ENCODE data around the gene PRCC. TPM values are rescaled to one million over a fixed set of nuclear protein-coding genes. Genes with fewer than 3 reads are reported as not detected.

Gene PRCC
- total and polyA plus RNA-seq, 2 of the 4 experiments (the other 2 are of a cell fraction) = 10.6 to 59.6 TPM

GRCh38 chr1:156797212-156797871 is 30.0 kb downstream of the PRCC start (continued):
- TF ChIP-seq RAD21 (IDR thresholded peaks at IDR 0.05; ENCODE audit: low read length) = peak; percentile 80
- TF ChIP-seq NFE2L2 (IDR thresholded peaks at IDR 0.05; ENCODE audit: low read depth, low read length) = no peak
- no peak for TF ChIP-seq BHLHE40 (IDR thresholded peaks at IDR 0.05; ENCODE audit: low read depth, low read length)

- H2BK15ac ChIP-seq (ENCODE audit: low read depth, low read length) = no peak overlapping the region
- in situ Hi-C loops (cut with MboI; ENCODE audit: low sequenced_read_pairs) = no loop called here
- intact Hi-C loops (cut with micrococcal nuclease) = loop anchor here (1.0 kb wide), 1 partner anchor 89 kb away; no protein-coding TSS in a partner anchor
- no CpG with 5 or more reads among the region's 7 CpGs for WGBS, 2 experiments (ENCODE audit: extremely low coverage in 2 of 2, insufficient read length in 1 of 2)
- H3K9me1 ChIP-seq (ENCODE audit: insufficient read depth, low read length) = 0 out of 2 replicates have a peak, but pooled peaks cover 4% of the 10 kb centered on the region
- dilution Hi-C loops (cut with HindIII; ENCODE audit: low sequenced_read_pairs, unreplicated experiment) = no loop called here
- H3K56ac ChIP-seq (ENCODE audit: extremely low read depth, insufficient read depth, low read length) = no peak overlapping the region
- H3K4ac ChIP-seq (ENCODE audit: low read depth, low read length) = no peak overlapping the region
- peaks cover 13% of the 10 kb centered on the region for H3K4me1 ChIP-seq (ENCODE audit: control insufficient read depth, insufficient read depth, low read length)
- peaks cover 42% of the 10 kb centered on the region for H4K20me1 ChIP-seq (ENCODE audit: insufficient read depth, low read length)
- H3K36me3 ChIP-seq (ENCODE audit: control insufficient read depth, insufficient read depth, low read length) = peaks cover 31% of the 10 kb centered on the region
- no peak overlapping the region for H3K4me3 ChIP-seq (ENCODE audit: insufficient read depth, low read depth, low read length)
- no peak overlapping the region for H2BK5ac ChIP-seq (ENCODE audit: low read depth, low read length, poor library complexity, severe bottlenecking)
- no peak overlapping the region for H2AK5ac ChIP-seq (ENCODE audit: low read depth, low read length)
- ATAC-seq (ENCODE audit: low read depth) (no peak), DNase-seq (peak; percentile 54)
- POLR2A ChIA-PET (ENCODE audit: unreplicated experiment) = no interaction called here
- TF ChIP-seq FOS (IDR thresholded peaks at IDR 0.05; ENCODE audit: low read depth, low read length) = no peak
- 0 out of 2 replicates have a peak, but pooled peaks have one; percentile 19 for TF ChIP-seq CTCF (conservative IDR thresholded peaks at IDR 0.05; ENCODE audit: low read depth, low read length)
- TF ChIP-seq MXI1 (IDR thresholded peaks at IDR 0.05; ENCODE audit: borderline replicate concordance, low read depth, low read length) = no peak
- no peak for TF ChIP-seq BHLHE40 (IDR thresholded peaks at IDR 0.05; ENCODE audit: low read depth, low read length)
- TF ChIP-seq MAZ (IDR thresholded peaks at IDR 0.05; ENCODE audit: borderline replicate concordance, low read depth, low read length) = no peak
- no peak overlapping the region for H2BK120ac ChIP-seq (ENCODE audit: low read depth, low read length)
- no peak overlapping the region for H4K8ac ChIP-seq (ENCODE audit: low read depth in 2 of 2, low read length in 2 of 2)
- no peaks in the 10 kb centered on the region; the same call in 1 of the 2 replicates for H3K27me3 ChIP-seq (ENCODE audit: control insufficient read depth, insufficient read depth, low read length)
- no peak overlapping the region for H3K18ac ChIP-seq (ENCODE audit: low read depth, low read length)
- H3K23ac ChIP-seq (ENCODE audit: low read depth, low read length) = no peak overlapping the region
- H3K9ac ChIP-seq (ENCODE audit: low read depth, low read length) = no peak overlapping the region
- CTCF ChIA-PET = interaction anchor here (0.5 kb wide), 1 partner anchor 148 kb away, joined by 3 read pairs; no protein-coding TSS in a partner anchor
- no peak overlapping the region for H3K4me2 ChIP-seq (ENCODE audit: low read depth, low read length)
- BruUV-seq (replicated peaks) = no TSS peak
- no peak overlapping the region for H4K5ac ChIP-seq (ENCODE audit: low read depth, low read length)
- no peak overlapping the region for H2BK20ac ChIP-seq (ENCODE audit: low read depth, low read length)
- H3K27ac ChIP-seq (ENCODE audit: insufficient read depth, low read length) = no peak overlapping the region
- peaks cover 0 to 8% of the 10 kb centered on the region in 2 experiments; a peak in 1 of 4 replicates for H3K79me1 ChIP-seq (ENCODE audit: low read depth in 1 of 2, low read length in 2 of 2)
- H2AFZ ChIP-seq (replicated peaks; ENCODE audit: low read length, poor library complexity) = no peak overlapping the region
- no peak overlapping the region for H4K91ac ChIP-seq (ENCODE audit: insufficient read depth, low read depth, low read length)
- no peaks in the 10 kb centered on the region for H3K9me3 ChIP-seq (ENCODE audit: control insufficient read depth, insufficient read depth, low read length)
- H3K14ac ChIP-seq (replicated peaks; ENCODE audit: low read depth, low read length) = no peak overlapping the region
- H2AK9ac ChIP-seq (replicated peaks; ENCODE audit: low read depth, low read length, poor library complexity) = no peak overlapping the region
These were observed 34.2 kb downstream of the PRCC start for GRCh38 chr1:156801409-156802121.

Data from IMR-90 (cell line).